Measurements from ENCODE around the gene AATK. TPM values are rescaled to one million over a fixed set of nuclear protein-coding genes. Genes with fewer than 3 reads are reported as not detected.

Gene AATK
- total and polyA plus RNA-seq, 2 of the 13 experiments (the other 11 are each of a cell fraction or from before 2014, with no cell fraction given), result 2.9 to 8.4 TPM

GRCh38 chr17:81070541-81071246, 95.3 kb downstream of the AATK start (continued):
- no peak for TF ChIP-seq REST (IDR thresholded peaks at IDR 0.05; ENCODE audit: borderline replicate concordance in 1 of 2, low read depth in 1 of 2, low read length in 2 of 2)
- no peak for TF ChIP-seq EEA1 (CRISPR knock-in tag; IDR thresholded peaks at IDR 0.05; ENCODE audit: borderline replicate concordance)
- TF ChIP-seq TFE3 (CRISPR knock-in tag; IDR thresholded peaks at IDR 0.05), result no peak
- no peak for TF ChIP-seq SCMH1 (CRISPR knock-in tag; IDR thresholded peaks at IDR 0.05; ENCODE audit: borderline replicate concordance)
- TF ChIP-seq ZNF331 (CRISPR knock-in tag; IDR thresholded peaks at IDR 0.05), result no peak
- no peak for TF ChIP-seq DNMT1 (CRISPR knock-in tag; IDR thresholded peaks at IDR 0.05)
- TF ChIP-seq ZNF652 (CRISPR knock-in tag; IDR thresholded peaks at IDR 0.05; ENCODE audit: borderline replicate concordance, low read depth), result no peak
- TF ChIP-seq ZNF883 (CRISPR knock-in tag; IDR thresholded peaks at IDR 0.05; ENCODE audit: not compliant biosample characterization), result no peak
- no peak for TF ChIP-seq SAFB2 (CRISPR knock-in tag; IDR thresholded peaks at IDR 0.05; ENCODE audit: borderline replicate concordance, low read depth)
- no peak for TF ChIP-seq ASH2L (IDR thresholded peaks at IDR 0.05; ENCODE audit: insufficient read length, low read depth, low read length)
- no peak for TF ChIP-seq ZNF674 (CRISPR knock-in tag; IDR thresholded peaks at IDR 0.05; ENCODE audit: low read depth)
- TF ChIP-seq, protein P1, sequence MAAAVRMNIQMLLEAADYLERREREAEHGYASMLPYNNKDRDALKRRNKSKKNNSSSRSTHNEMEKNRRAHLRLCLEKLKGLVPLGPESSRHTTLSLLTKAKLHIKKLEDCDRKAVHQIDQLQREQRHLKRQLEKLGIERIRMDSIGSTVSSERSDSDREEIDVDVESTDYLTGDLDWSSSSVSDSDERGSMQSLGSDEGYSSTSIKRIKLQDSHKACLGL (CRISPR knock-in tag; IDR thresholded peaks at IDR 0.05), result no peak
- no peak for TF ChIP-seq SKI (IDR thresholded peaks at IDR 0.05; ENCODE audit: partially characterized antibody)
- TF ChIP-seq TOPORS (CRISPR knock-in tag; IDR thresholded peaks at IDR 0.05), result no peak
- TF ChIP-seq ZSCAN22 (CRISPR knock-in tag; IDR thresholded peaks at IDR 0.05), result no peak
- TF ChIP-seq NR1H2 (CRISPR knock-in tag; IDR thresholded peaks at IDR 0.05; ENCODE audit: borderline replicate concordance, low read depth), result no peak
- TF ChIP-seq TBP (CRISPR knock-in tag; IDR thresholded peaks at IDR 0.05), result no peak
- no peak for TF ChIP-seq ZBTB34 (CRISPR knock-in tag; IDR thresholded peaks at IDR 0.05)
- TF ChIP-seq LCORL (IDR thresholded peaks at IDR 0.05), result no peak
- no peak for TF ChIP-seq LCORL (CRISPR knock-in tag; IDR thresholded peaks at IDR 0.05)

Measured in HepG2 (cell line).